Measurements from ENCODE around the gene RO60. TPM values are rescaled to one million over a fixed set of nuclear protein-coding genes. Genes with fewer than 3 reads are reported as not detected.

Gene RO60
- total RNA-seq, 1 donor from 2014 or later = 79.8 TPM

- DNase-seq (ENCODE audit: extremely low spot score in 2 of 2) = no peak
- Histone ChIP-seq H3K27ac (no peak overlapping the region), H3K9me3 (no peaks in the 10 kb centered on the region), H3K27me3 (no peaks in the 10 kb centered on the region), H3K4me3 (no peak overlapping the region), H3K36me3 (no peaks in the 10 kb centered on the region), H3K4me1 (peaks cover 22% of the 10 kb centered on the region)
- intact Hi-C loops (cut with DNase I) = no loop called here
- TF ChIP-seq POLR2A (IDR thresholded peaks at IDR 0.05) (no peak), CTCF (IDR thresholded peaks at IDR 0.05) (no peak)
These were observed 11.0 kb downstream of the RO60 start for GRCh38 chr1:193070386-193070753.

GRCh38 chr1:193070942-193071341, 11.5 kb downstream of the RO60 start:
- no peak for TF ChIP-seq POLR2AphosphoS5 (IDR thresholded peaks at IDR 0.05; ENCODE audit: insufficient read depth in 1 of 2, low read depth in 1 of 2)
- no peak for TF ChIP-seq CTCF (IDR thresholded peaks at IDR 0.05)
- TF ChIP-seq POLR2A (IDR thresholded peaks at IDR 0.05) = no peak
- H3K4me1 ChIP-seq = peaks cover 22% of the 10 kb centered on the region
- no peaks in the 10 kb centered on the region for H3K9me3 ChIP-seq
- intact Hi-C loops (cut with DNase I) = no loop called here
- H3K27me3 ChIP-seq = no peaks in the 10 kb centered on the region
- H3K36me3 ChIP-seq = peaks cover 0 to 1% of the 10 kb centered on the region in 2 donors
- no peak overlapping the region for H3K27ac ChIP-seq
- H3K4me3 ChIP-seq = no peak overlapping the region
- DNase-seq (ENCODE audit: extremely low spot score in 2 of 2) = no peak

- no peaks in the 10 kb centered on the region for H3K9me3 ChIP-seq
- H3K36me3 ChIP-seq = peaks cover 0 to 62% of the 10 kb centered on the region in 2 donors
These were observed 18.6 kb downstream of the RO60 start for GRCh38 chr1:193077991-193078390.

GRCh38 chr1:193079187-193079586, 19.8 kb downstream of the RO60 start:
- Histone ChIP-seq H3K36me3 (peaks cover 0 to 74% of the 10 kb centered on the region in 2 donors), H3K4me1 (peaks cover 12% of the 10 kb centered on the region), H3K4me3 (no peak overlapping the region), H3K27ac (no peak overlapping the region), H3K27me3 (no peaks in the 10 kb centered on the region), H3K9me3 (no peaks in the 10 kb centered on the region)
- TF ChIP-seq CTCF (IDR thresholded peaks at IDR 0.05) (no peak), POLR2A (IDR thresholded peaks at IDR 0.05) (no peak), POLR2AphosphoS5 (IDR thresholded peaks at IDR 0.05; ENCODE audit: insufficient read depth in 1 of 2, low read depth in 1 of 2) (no peak)
- no peak for DNase-seq (ENCODE audit: extremely low spot score in 2 of 2)
- intact Hi-C loops (cut with DNase I) = no loop called here

More at GRCh38 chr1:193077991-193078390, 18.6 kb downstream of the RO60 start:
- Histone ChIP-seq H3K4me3 (no peak overlapping the region), H3K27me3 (no peaks in the 10 kb centered on the region), H3K27ac (no peak overlapping the region), H3K4me1 (peaks cover 12% of the 10 kb centered on the region)
- no peak for DNase-seq (ENCODE audit: extremely low spot score in 2 of 2)
- intact Hi-C loops (cut with DNase I) = no loop called here
- TF ChIP-seq POLR2A (IDR thresholded peaks at IDR 0.05) (no peak), POLR2AphosphoS5 (IDR thresholded peaks at IDR 0.05; ENCODE audit: insufficient read depth in 1 of 2, low read depth in 1 of 2) (no peak), CTCF (IDR thresholded peaks at IDR 0.05) (no peak)

- no peak for DNase-seq (ENCODE audit: extremely low spot score in 2 of 2)
- intact Hi-C loops (cut with DNase I) = no loop called here
- no peaks in the 10 kb centered on the region for H3K9me3 ChIP-seq
- no peak overlapping the region for H3K27ac ChIP-seq
- no peak overlapping the region for H3K4me3 ChIP-seq
- peaks cover 0 to 57% of the 10 kb centered on the region in 2 donors for H3K36me3 ChIP-seq
- H3K4me1 ChIP-seq = no peaks in the 10 kb centered on the region
- H3K27me3 ChIP-seq = no peaks in the 10 kb centered on the region
- TF ChIP-seq POLR2AphosphoS5 (IDR thresholded peaks at IDR 0.05; ENCODE audit: insufficient read depth in 1 of 2, low read depth in 1 of 2) = no peak
- no peak for TF ChIP-seq CTCF (IDR thresholded peaks at IDR 0.05)
- TF ChIP-seq POLR2A (IDR thresholded peaks at IDR 0.05) = no peak
These were observed 24.1 kb downstream of the RO60 start for GRCh38 chr1:193083365-193084088.
